Endodermal cell (in vitro differentiated cells): ENCODE results near the gene FNBP1. TPM values are rescaled to one million over a fixed set of nuclear protein-coding genes. Genes with fewer than 3 reads are reported as not detected.

Experiments
- DNase-seq: peaks from one replicate; pipeline ENCODE4 v3.0.0-alpha.2; 2017
- H3K27ac ChIP-seq: 2 replicates; pipeline ENCODE4 v1.5.1; 2013; ENCODE audit warnings: mild to moderate bottlenecking, low read depth, low read length, moderate library complexity
- H3K27me3 ChIP-seq: 2 replicates; pipeline ENCODE4 v1.6.1; 2013; ENCODE audit warnings: mild to moderate bottlenecking, low read length, moderate library complexity; ENCODE audit not compliant: insufficient read depth, control insufficient read depth, poor library complexity, severe bottlenecking
- H3K36me3 ChIP-seq: 2 replicates; pipeline ENCODE4 v1.7.0; 2013; ENCODE audit warnings: mild to moderate bottlenecking, low read length, moderate library complexity; ENCODE audit not compliant: control insufficient read depth, insufficient read depth
- H3K4me1 ChIP-seq: one replicate; pipeline ENCODE4 v1.7.0; 2013; ENCODE audit warnings: low read length; ENCODE audit not compliant: control insufficient read depth, insufficient read depth
- H3K4me3 ChIP-seq: 2 replicates; pipeline ENCODE4 v1.5.1; 2013; ENCODE audit warnings: mild to moderate bottlenecking, low read length, moderate library complexity
- H3K9ac ChIP-seq: 2 replicates; pipeline ENCODE4 v1.6.1; 2013; ENCODE audit warnings: mild to moderate bottlenecking, low read length, moderate library complexity; ENCODE audit not compliant: poor library complexity, severe bottlenecking; ENCODE audit errors: extremely low read depth
- H3K9me3 ChIP-seq: 2 replicates; pipeline ENCODE4 v1.6.1; 2013; ENCODE audit warnings: mild to moderate bottlenecking, low read length, moderate library complexity; ENCODE audit not compliant: control insufficient read depth
- H3K27ac Mint-ChIP-seq: 2 replicates; pipeline ENCODE4 v1.8.0; 2020; ENCODE audit warnings: mixed read lengths
- H3K27me3 Mint-ChIP-seq: 2 replicates; pipeline ENCODE4 v1.8.0; 2021; ENCODE audit warnings: mild to moderate bottlenecking, mixed read lengths; ENCODE audit not compliant: insufficient read depth
- H3K36me3 Mint-ChIP-seq: 2 replicates; pipeline ENCODE4 v1.8.0; 2020; ENCODE audit warnings: low read depth, mixed read lengths
- H3K4me1 Mint-ChIP-seq: 2 replicates; pipeline ENCODE4 v1.8.0; 2020; ENCODE audit warnings: mixed read lengths
- H3K4me3 Mint-ChIP-seq: 2 replicates; pipeline ENCODE4 v1.8.0; 2020; ENCODE audit warnings: mild to moderate bottlenecking, moderate library complexity, mixed read lengths
- H3K9me3 Mint-ChIP-seq: 2 replicates; pipeline ENCODE4 v1.8.0; 2020; ENCODE audit warnings: mild to moderate bottlenecking, mixed read lengths
- WGBS, 2 experiments: methylation state at CpG; one replicate each; pipeline versions ENCODE4 v1.1.5 to v1.1.7; 2013; ENCODE audit warnings: missing lambda C conversion rate in 2 of 2, mixed read lengths in 1 of 2; ENCODE audit not compliant: insufficient coverage in 1 of 2, insufficient read length in 1 of 2; 5-methylcytosine and 5-hydroxymethylcytosine counted together
- total RNA-seq, 2 donors: library from RNA; stranded (reverse); fragmentation: NEBNext Ultra II Directional in 1 of 2; extraction: Animal tissue kit (Norgen Biotek cat#: 25700) in 1 of 2; gene quantifications; 2 replicates in 1 of 2; 3 replicates in 1 of 2; pipeline ENCODE4 v1.2.1, GENCODE V29; 2021
- TF ChIP-seq, protein P1 (sequence below): fragments of 200-600 bp; sonication (generic); conservative IDR thresholded peaks from 2 replicates; pipeline ENCODE4 v1.5.0; 2021; ENCODE audit warnings: antibody characterized with exemption, mild to moderate bottlenecking

FNBP1 gene
- total RNA-seq, 2 donors from 2014 or later: 41.4 to 43.3 TPM

DNA sequence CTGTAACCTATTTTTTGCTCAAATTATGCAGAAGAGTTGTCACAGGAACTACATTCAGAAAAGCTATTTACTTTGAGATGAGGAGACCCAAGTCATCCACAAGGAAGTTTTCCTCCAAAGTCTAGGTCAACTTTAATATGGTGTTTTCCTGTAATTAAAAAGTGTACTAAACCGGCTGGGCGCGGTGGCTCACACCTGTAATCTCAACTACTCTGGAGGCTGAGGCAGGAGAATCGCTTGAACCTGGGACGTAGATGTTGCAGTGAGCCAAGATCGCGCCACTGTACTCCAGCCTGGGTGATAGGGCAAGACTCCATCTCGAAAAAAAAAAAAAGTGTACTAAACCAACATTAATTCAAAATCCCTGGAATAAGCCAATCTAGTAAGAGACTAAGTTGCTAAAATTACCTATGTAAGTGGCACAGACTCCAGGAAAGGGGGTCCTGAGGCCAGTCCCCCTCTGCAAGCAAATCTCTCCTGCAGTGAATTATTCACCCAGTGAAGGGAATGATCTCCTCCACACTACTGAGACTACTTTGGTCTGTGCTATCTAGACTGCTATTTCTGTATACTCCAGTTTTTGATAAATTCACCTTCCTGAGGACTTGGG lies 38.9 kb downstream of the FNBP1 start:
- no peak overlapping the region for H3K4me3 Mint-ChIP-seq
- H3K27me3 ChIP-seq: no peaks in the 10 kb centered on the region
- no peaks in the 10 kb centered on the region for H3K9me3 Mint-ChIP-seq
- no peaks in the 10 kb centered on the region for H3K9me3 ChIP-seq
- no peaks in the 10 kb centered on the region for H3K36me3 ChIP-seq
- 78 to 82% methylated on average over 7 to 8 of the region's 8 CpGs for WGBS, 2 experiments
- H3K9ac ChIP-seq: no peak overlapping the region
- no peak overlapping the region for H3K27ac Mint-ChIP-seq
- no peaks in the 10 kb centered on the region for H3K4me1 Mint-ChIP-seq
- no peaks in the 10 kb centered on the region for H3K4me1 ChIP-seq
- DNase-seq: no peak
- TF ChIP-seq, protein P1, sequence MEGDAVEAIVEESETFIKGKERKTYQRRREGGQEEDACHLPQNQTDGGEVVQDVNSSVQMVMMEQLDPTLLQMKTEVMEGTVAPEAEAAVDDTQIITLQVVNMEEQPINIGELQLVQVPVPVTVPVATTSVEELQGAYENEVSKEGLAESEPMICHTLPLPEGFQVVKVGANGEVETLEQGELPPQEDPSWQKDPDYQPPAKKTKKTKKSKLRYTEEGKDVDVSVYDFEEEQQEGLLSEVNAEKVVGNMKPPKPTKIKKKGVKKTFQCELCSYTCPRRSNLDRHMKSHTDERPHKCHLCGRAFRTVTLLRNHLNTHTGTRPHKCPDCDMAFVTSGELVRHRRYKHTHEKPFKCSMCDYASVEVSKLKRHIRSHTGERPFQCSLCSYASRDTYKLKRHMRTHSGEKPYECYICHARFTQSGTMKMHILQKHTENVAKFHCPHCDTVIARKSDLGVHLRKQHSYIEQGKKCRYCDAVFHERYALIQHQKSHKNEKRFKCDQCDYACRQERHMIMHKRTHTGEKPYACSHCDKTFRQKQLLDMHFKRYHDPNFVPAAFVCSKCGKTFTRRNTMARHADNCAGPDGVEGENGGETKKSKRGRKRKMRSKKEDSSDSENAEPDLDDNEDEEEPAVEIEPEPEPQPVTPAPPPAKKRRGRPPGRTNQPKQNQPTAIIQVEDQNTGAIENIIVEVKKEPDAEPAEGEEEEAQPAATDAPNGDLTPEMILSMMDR: no peak
- no peak overlapping the region for H3K27ac ChIP-seq
- no peaks in the 10 kb centered on the region for H3K27me3 Mint-ChIP-seq
- H3K36me3 Mint-ChIP-seq: peaks cover 10% of the 10 kb centered on the region
- no peak overlapping the region for H3K4me3 ChIP-seq

DNA sequence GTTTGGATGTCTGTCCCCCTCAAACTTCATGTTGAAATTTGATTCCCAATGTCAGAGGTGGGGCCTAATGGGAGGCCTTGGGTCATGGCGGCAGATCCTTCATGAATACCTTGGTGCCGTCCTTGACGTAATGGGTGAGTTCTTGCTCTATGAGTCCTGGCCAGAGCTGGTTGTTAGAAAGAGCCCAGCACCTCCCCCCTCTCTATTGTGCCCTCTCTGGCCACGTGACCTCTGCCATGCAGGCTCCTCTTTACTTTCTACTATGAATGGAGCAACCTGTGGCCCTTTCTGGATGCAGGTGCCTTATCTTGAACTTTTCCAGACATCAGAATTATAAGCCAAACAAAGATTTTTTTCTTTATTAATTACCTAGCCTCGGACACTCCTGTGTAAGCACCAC lies 40.7 kb downstream of the FNBP1 start:
- TF ChIP-seq, protein P1: no peak
- H3K4me1 Mint-ChIP-seq: no peaks in the 10 kb centered on the region
- no peak overlapping the region for H3K4me3 ChIP-seq
- H3K9me3 Mint-ChIP-seq: no peaks in the 10 kb centered on the region
- H3K9me3 ChIP-seq: no peaks in the 10 kb centered on the region
- no peak overlapping the region for H3K27ac ChIP-seq
- whole genome bisulfite sequencing, 2 experiments: 92 to 96% methylated on average over 3 to 5 of the region's 5 CpGs
- DNase-seq: no peak
- no peaks in the 10 kb centered on the region for H3K36me3 ChIP-seq
- H3K27ac Mint-ChIP-seq: no peak overlapping the region
- no peak overlapping the region for H3K4me3 Mint-ChIP-seq
- peaks cover 14% of the 10 kb centered on the region for H3K36me3 Mint-ChIP-seq
- H3K27me3 ChIP-seq: no peaks in the 10 kb centered on the region
- no peaks in the 10 kb centered on the region for H3K27me3 Mint-ChIP-seq
- no peak overlapping the region for H3K9ac ChIP-seq
- no peaks in the 10 kb centered on the region for H3K4me1 ChIP-seq

DNA sequence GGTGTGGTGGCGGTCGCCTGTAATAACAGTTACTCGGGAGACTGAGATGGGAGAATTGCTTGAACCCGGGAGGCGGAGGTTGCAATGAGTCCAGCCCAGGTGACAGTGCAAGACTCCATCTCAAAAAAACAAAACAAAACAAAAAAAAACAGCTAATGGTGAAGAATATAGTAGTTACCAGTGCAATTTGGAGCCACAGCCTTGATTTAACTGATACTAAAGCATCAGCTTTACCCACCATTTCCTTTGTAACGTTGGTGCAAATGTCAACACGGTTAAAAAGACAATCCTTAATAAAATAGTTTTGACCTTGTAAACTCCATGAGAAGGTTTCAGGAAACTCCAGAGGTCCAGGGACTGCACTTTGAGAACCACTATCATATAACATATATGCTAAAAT lies 41.8 kb downstream of the FNBP1 start:
- Histone ChIP-seq H3K36me3 (no peaks in the 10 kb centered on the region), H3K4me1 (no peaks in the 10 kb centered on the region), H3K27me3 (no peaks in the 10 kb centered on the region), H3K9ac (no peak overlapping the region), H3K27ac (no peak overlapping the region), H3K4me3 (no peak overlapping the region), H3K9me3 (no peaks in the 10 kb centered on the region)
- 82 to 89% methylated on average over 6 to 7 of the region's 7 CpGs for WGBS, 2 experiments
- H3K9me3 Mint-ChIP-seq: no peaks in the 10 kb centered on the region
- no peak overlapping the region for H3K4me3 Mint-ChIP-seq
- H3K27me3 Mint-ChIP-seq: no peaks in the 10 kb centered on the region
- no peak overlapping the region for H3K27ac Mint-ChIP-seq
- peaks cover 15% of the 10 kb centered on the region for H3K36me3 Mint-ChIP-seq
- DNase-seq: no peak
- no peaks in the 10 kb centered on the region for H3K4me1 Mint-ChIP-seq
- TF ChIP-seq, protein P1: no peak
